ENCODE data around the gene DEFB114. TPM values are rescaled to one million over a fixed set of nuclear protein-coding genes. Genes with fewer than 3 reads are reported as not detected.

The DEFB114 gene
- total and polyA plus RNA-seq, 9 donors, result not detected

DNA sequence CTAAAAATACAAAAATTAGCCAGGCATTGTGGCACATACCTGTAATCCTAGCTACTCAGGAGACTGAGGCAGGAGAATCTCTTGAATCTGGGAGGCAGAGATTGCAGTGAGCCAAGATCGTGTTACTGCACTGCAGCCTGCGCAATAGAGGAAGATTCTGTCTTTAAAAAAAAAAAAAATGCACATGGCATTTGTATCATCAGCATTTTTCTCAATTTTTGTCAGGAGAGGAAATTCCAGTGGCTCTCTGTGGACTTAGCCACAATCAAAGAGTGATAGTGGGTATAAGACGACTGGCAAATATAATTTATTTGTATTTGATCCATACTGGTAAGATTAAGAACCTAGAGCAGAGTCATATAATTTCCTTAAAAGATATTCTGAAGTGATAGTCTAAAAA is 28.6 kb downstream of the DEFB114 start:
- Histone ChIP-seq H3K36me3 (no peaks in the 10 kb centered on the region), H3K4me3 (no peak overlapping the region), H3K4me1 (ENCODE audit: insufficient read depth) (no peaks in the 10 kb centered on the region), H3K27me3 (no peaks in the 10 kb centered on the region), H3K27ac (no peak overlapping the region), H3K9me3 (no peaks in the 10 kb centered on the region)
- DNase-seq, result no peak
- WGBS, 3 donors, result 49 to 76% (median 76%) methylated on average over 3 of the region's 3 CpGs
- intact Hi-C loops (cut with DNase I), result no loop called here
- TF ChIP-seq, protein P1, sequence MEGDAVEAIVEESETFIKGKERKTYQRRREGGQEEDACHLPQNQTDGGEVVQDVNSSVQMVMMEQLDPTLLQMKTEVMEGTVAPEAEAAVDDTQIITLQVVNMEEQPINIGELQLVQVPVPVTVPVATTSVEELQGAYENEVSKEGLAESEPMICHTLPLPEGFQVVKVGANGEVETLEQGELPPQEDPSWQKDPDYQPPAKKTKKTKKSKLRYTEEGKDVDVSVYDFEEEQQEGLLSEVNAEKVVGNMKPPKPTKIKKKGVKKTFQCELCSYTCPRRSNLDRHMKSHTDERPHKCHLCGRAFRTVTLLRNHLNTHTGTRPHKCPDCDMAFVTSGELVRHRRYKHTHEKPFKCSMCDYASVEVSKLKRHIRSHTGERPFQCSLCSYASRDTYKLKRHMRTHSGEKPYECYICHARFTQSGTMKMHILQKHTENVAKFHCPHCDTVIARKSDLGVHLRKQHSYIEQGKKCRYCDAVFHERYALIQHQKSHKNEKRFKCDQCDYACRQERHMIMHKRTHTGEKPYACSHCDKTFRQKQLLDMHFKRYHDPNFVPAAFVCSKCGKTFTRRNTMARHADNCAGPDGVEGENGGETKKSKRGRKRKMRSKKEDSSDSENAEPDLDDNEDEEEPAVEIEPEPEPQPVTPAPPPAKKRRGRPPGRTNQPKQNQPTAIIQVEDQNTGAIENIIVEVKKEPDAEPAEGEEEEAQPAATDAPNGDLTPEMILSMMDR (IDR thresholded peaks at IDR 0.05), result no peak
- no peak for TF ChIP-seq EP300 (IDR thresholded peaks at IDR 0.05)
- TF ChIP-seq POLR2A (IDR thresholded peaks at IDR 0.05), result no peak

DNA sequence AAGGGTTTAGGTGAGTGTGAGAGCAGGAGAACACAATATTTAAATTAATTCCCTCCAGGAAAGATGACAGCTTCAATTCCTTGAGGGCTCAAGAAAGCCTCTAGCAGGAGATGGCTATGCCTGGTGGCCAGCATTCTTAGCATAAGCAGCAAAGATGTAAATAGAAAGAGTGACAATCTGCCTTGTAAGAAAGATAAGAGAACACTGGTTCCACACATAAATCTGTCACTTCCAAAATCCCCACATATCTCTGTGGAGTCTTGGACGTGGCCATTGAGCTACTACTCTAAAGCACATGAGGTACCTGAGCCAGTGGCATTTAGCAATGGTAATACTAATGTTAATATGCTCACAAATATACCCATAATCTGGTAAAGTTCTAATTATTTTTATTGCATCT is 29.2 kb downstream of the DEFB114 start:
- Histone ChIP-seq H3K4me1 (ENCODE audit: insufficient read depth) (no peaks in the 10 kb centered on the region), H3K9me3 (no peaks in the 10 kb centered on the region), H3K36me3 (no peaks in the 10 kb centered on the region), H3K27ac (no peak overlapping the region), H3K27me3 (no peaks in the 10 kb centered on the region), H3K4me3 (no peak overlapping the region)
- 50 to 76% (median 75%) methylated on average over 1 of the region's 1 CpG for WGBS, 3 donors
- intact Hi-C loops (cut with DNase I), result no loop called here
- no peak for TF ChIP-seq POLR2A (IDR thresholded peaks at IDR 0.05)
- no peak for TF ChIP-seq EP300 (IDR thresholded peaks at IDR 0.05)
- TF ChIP-seq, protein P1 (IDR thresholded peaks at IDR 0.05), result no peak
- no peak for DNase-seq

DNA sequence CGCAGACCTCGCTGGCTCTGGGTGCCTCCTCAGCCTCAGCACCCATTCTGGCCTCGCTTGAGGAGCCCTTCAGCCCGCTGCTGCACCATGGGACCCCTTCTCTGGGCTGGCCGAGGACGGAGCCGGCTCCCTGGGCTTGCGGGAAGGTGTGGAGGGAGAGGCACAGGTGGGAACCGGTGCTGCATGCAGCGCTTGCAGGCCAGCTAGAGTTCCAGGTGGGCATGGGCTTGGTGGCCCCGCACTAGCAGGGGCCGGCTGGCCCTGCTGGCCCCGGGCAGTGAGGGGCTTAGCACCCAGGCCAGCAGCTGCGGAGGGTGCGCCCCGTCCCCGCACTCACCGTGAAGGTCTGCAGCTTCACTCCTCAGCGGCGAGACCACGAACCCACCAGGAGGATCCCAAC is 30.4 kb downstream of the DEFB114 start:
- no peaks in the 10 kb centered on the region for H3K9me3 ChIP-seq
- no peak overlapping the region for H3K4me3 ChIP-seq
- H3K27me3 ChIP-seq, result no peaks in the 10 kb centered on the region
- intact Hi-C loops (cut with DNase I), result no loop called here
- 92 to 95% (median 95%) methylated on average over 21 of the region's 21 CpGs for WGBS, 3 donors
- TF ChIP-seq, protein P1 (IDR thresholded peaks at IDR 0.05), result no peak
- TF ChIP-seq EP300 (IDR thresholded peaks at IDR 0.05) (no peak), POLR2A (IDR thresholded peaks at IDR 0.05) (no peak)
- no peaks in the 10 kb centered on the region for H3K4me1 ChIP-seq (ENCODE audit: insufficient read depth)
- no peak overlapping the region for H3K27ac ChIP-seq
- DNase-seq, result no peak
- H3K36me3 ChIP-seq, result no peaks in the 10 kb centered on the region

DNA sequence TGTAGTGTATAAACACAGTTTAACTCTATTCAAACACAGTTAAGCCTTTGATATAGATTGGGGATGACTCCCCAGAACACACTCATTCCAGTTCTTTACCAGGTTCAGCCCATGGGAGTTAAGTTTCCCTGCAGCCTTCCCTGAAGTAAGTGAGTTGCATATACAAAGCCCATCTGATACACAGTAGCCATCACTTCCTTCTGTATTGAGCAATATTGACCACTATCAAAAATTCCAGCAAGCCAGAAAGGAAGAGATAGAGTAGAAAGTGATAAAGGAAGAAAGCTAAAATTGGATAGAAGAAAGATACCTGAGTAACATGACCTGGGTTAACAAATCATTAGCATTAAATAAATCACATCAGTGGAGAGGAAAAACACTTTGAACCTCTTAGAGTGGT is 34.6 kb downstream of the DEFB114 start:
- no peaks in the 10 kb centered on the region for H3K27me3 ChIP-seq
- no peaks in the 10 kb centered on the region for H3K4me1 ChIP-seq (ENCODE audit: insufficient read depth)
- H3K9me3 ChIP-seq, result no peaks in the 10 kb centered on the region
- no peak overlapping the region for H3K4me3 ChIP-seq
- no peaks in the 10 kb centered on the region for H3K36me3 ChIP-seq
- H3K27ac ChIP-seq, result no peak overlapping the region
- TF ChIP-seq POLR2A (IDR thresholded peaks at IDR 0.05) (no peak), EP300 (IDR thresholded peaks at IDR 0.05) (no peak)
- TF ChIP-seq, protein P1 (IDR thresholded peaks at IDR 0.05), result no peak
- intact Hi-C loops (cut with DNase I), result no loop called here
- no peak for DNase-seq

DNA sequence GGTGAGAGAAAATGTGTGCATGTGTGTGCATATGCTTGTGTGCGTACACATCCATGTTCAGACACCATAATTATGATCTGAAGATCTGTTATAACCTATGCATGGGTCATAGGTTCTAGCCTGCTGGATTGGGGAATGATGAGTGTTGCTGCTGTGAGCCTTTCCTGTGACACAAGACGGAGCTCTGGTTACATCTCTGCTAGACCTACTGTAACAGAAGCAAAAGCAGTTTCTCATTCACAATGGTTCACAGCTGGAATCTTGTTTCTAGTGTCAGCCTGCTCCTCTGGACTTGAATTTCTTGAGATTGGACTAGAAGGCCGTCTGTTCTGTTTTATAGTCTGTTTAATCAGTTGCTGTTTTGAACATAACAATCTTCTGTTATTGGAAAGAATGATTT is 40.1 kb downstream of the DEFB114 start:
- no peaks in the 10 kb centered on the region for H3K27me3 ChIP-seq
- no peaks in the 10 kb centered on the region for H3K9me3 ChIP-seq
- 30 to 41% (median 31%) methylated on average over 3 of the region's 3 CpGs for WGBS, 3 donors
- intact Hi-C loops (cut with DNase I), result no loop called here
- no peak overlapping the region for H3K27ac ChIP-seq
- no peak for TF ChIP-seq POLR2A (IDR thresholded peaks at IDR 0.05)
- TF ChIP-seq, protein P1 (IDR thresholded peaks at IDR 0.05), result no peak
- TF ChIP-seq EP300 (IDR thresholded peaks at IDR 0.05), result no peak
- no peaks in the 10 kb centered on the region for H3K4me1 ChIP-seq (ENCODE audit: insufficient read depth)
- no peak for DNase-seq
- H3K36me3 ChIP-seq, result no peaks in the 10 kb centered on the region
- H3K4me3 ChIP-seq, result no peak overlapping the region
